Stimulated activated CD4-positive, alpha-beta T cell treated with anti-CD3 and anti-CD28 coated beads, Interleukin-1b, Interleukin-23, amount 100 ng/mL, for 24 hours (primary cell): ENCODE data around the gene HIVEP2.
A peak's percentile ranks its signal among the peaks of the same experiment; 100 is the strongest.

ENCODE experiments used
- DNase-seq, 4 experiments: peaks; one replicate each; pipeline ENCODE4 v3.0.0-alpha.2; 2020; ENCODE audit warnings: low read depth in 4 of 4, low spot score in 1 of 4

Gene HIVEP2

GRCh38 chr6:142867988-142868812 lies 76.8 kb downstream of the HIVEP2 start:
- no peak for DNase-seq

- no peak for DNase-seq
Observed at GRCh38 chr6:142867355-142867801, 77.6 kb downstream of the HIVEP2 start.

GRCh38 chr6:142863981-142864380 lies 81.0 kb downstream of the HIVEP2 start:
- DNase-seq, result no peak

GRCh38 chr6:142861711-142862110 lies 83.3 kb downstream of the HIVEP2 start:
- DNase-seq, result no peak

GRCh38 chr6:142860498-142860897 lies 84.5 kb downstream of the HIVEP2 start:
- DNase-seq, result no peak

GRCh38 chr6:142857796-142858555 lies 87.0 kb downstream of the HIVEP2 start:
- DNase-seq, result no peak

GRCh38 chr6:142857233-142857761 lies 87.7 kb downstream of the HIVEP2 start:
- no peak for DNase-seq

- no peak for DNase-seq
Observed at GRCh38 chr6:142856624-142857232, 88.2 kb downstream of the HIVEP2 start.

- DNase-seq, result no peak
Observed at GRCh38 chr6:142855893-142856623, 88.9 kb downstream of the HIVEP2 start.

- DNase-seq, result no peak
Observed at GRCh38 chr6:142854589-142855488, 90.1 kb downstream of the HIVEP2 start.

GRCh38 chr6:142853244-142854180 lies 91.5 kb downstream of the HIVEP2 start:
- DNase-seq, result no peak

- DNase-seq, result no peak
Observed at GRCh38 chr6:142851601-142852000, 93.4 kb downstream of the HIVEP2 start.

GRCh38 chr6:142850679-142851423 lies 94.1 kb downstream of the HIVEP2 start:
- DNase-seq, result peak in 1 of 4 experiments; percentile 40

GRCh38 chr6:142848976-142849375 lies 96.0 kb downstream of the HIVEP2 start:
- no peak for DNase-seq

GRCh38 chr6:142848156-142848555 lies 96.8 kb downstream of the HIVEP2 start:
- no peak for DNase-seq

GRCh38 chr6:142846883-142847287 lies 98.1 kb downstream of the HIVEP2 start:
- no peak for DNase-seq

GRCh38 chr6:142846459-142846831 lies 98.5 kb downstream of the HIVEP2 start:
- no peak for DNase-seq
